Mucosa of rectum (tissue), 2 donors: ENCODE results near the gene MAGEB2.

ENCODE experiments used
- H3K27ac ChIP-seq, 2 donors: one replicate each; pipeline ENCODE4 v1.7.0; 2013; ENCODE audit warnings: inconsistent platforms in 2 of 2, low read depth in 2 of 2, low read length in 2 of 2
- H3K27me3 ChIP-seq, 2 donors: one replicate each; pipeline ENCODE4 v1.7.0; 2013; ENCODE audit warnings: low read length in 2 of 2; ENCODE audit not compliant: control insufficient read depth in 2 of 2, insufficient read depth in 2 of 2
- H3K36me3 ChIP-seq, 2 donors: one replicate each; pipeline ENCODE4 v1.7.0; 2013; ENCODE audit warnings: low read length in 2 of 2; ENCODE audit not compliant: control insufficient read depth in 2 of 2, insufficient read depth in 2 of 2
- H3K4me1 ChIP-seq, 2 donors: one replicate each; pipeline ENCODE4 v1.7.0; 2013; ENCODE audit warnings: low read length in 2 of 2, mild to moderate bottlenecking in 1 of 2; ENCODE audit not compliant: control insufficient read depth in 2 of 2, insufficient read depth in 2 of 2
- H3K4me3 ChIP-seq, 2 donors: one replicate each; pipeline ENCODE4 v1.7.0; 2013; ENCODE audit warnings: low read length in 2 of 2
- H3K9ac ChIP-seq, 2 donors: one replicate each; pipeline ENCODE4 v1.7.0; 2013; ENCODE audit warnings: low read length in 2 of 2, low read depth in 1 of 2, mild to moderate bottlenecking in 1 of 2
- H3K9me3 ChIP-seq, 2 donors: one replicate each; pipeline ENCODE4 v1.7.0; 2013; ENCODE audit warnings: low read length in 2 of 2; ENCODE audit not compliant: control insufficient read depth in 2 of 2
- donor health status: healthy.
- donor health status: Normal muscosa, but diverticular disease.

The MAGEB2 gene

DNA sequence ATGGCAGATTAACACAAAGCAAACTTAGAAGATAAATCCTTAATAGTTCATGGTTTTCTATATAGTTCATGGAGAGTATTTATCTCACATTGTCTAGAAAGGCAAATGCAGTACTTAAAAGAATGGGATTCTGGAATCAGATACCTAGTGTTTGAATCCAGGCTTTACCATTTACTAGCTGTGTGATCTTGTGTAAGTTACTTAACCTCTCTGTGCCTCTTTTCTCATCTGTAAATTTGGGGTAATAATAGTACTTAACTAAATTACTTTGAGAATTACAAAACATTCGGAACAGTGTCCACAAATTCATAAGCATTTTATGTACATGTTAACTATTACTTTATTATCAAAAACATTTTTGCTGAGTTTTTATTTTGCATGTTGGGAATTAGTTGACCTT, 47.4 kb downstream of the MAGEB2 start:
- Histone ChIP-seq H3K9ac (no peak overlapping the region), H3K4me3 (no peak overlapping the region), H3K36me3 (no peaks in the 10 kb centered on the region), H3K27me3 (no peaks in the 10 kb centered on the region), H3K9me3 (no peaks in the 10 kb centered on the region), H3K27ac (no peak overlapping the region), H3K4me1 (no peaks in the 10 kb centered on the region)
